Colonic mucosa (tissue), 4 donors: ENCODE measurements around the gene ACADM. TPM values are rescaled to one million over a fixed set of nuclear protein-coding genes. Genes with fewer than 3 reads are reported as not detected.

Experiments
- DNase-seq: peaks from one replicate; pipeline ENCODE4 v3.0.0-alpha.2; 2020
- H3K27ac ChIP-seq: fragments of 200-600 bp; one replicate; pipeline ENCODE4 v1.8.0; 2021
- H3K27me3 ChIP-seq: fragments of 200-600 bp; one replicate; pipeline ENCODE4 v1.8.0; 2021
- H3K36me3 ChIP-seq: fragments of 200-600 bp; one replicate; pipeline ENCODE4 v1.8.0; 2021
- H3K4me1 ChIP-seq: fragments of 200-600 bp; one replicate; pipeline ENCODE4 v1.8.0; 2021; ENCODE audit warnings: mild to moderate bottlenecking
- H3K4me3 ChIP-seq: fragments of 200-600 bp; one replicate; pipeline ENCODE4 v1.8.0; 2021
- H3K9ac ChIP-seq, 2 donors: one replicate each; pipeline ENCODE4 v1.7.0; 2013; ENCODE audit warnings: control low read depth in 2 of 2, low read depth in 2 of 2, low read length in 2 of 2
- H3K9me3 ChIP-seq: fragments of 200-600 bp; one replicate; pipeline ENCODE4 v1.8.0; 2021
- intact Hi-C: fragments of 100-400 bp; cut with DNase I; formaldehyde crosslinking; loops from one replicate; pipeline ENCODE4 v1.14.1; 2022
- total RNA-seq, 2 donors: library from RNA; stranded (reverse); fragmentation: NEBNext Ultra II Directional in 1 of 2; extraction: Animal tissue kit (Norgen Biotek cat#: 25700) in 1 of 2; gene quantifications; one replicate each; pipeline ENCODE4 v1.2.1, GENCODE V29; 2021
- TF ChIP-seq, protein P1 (sequence below): fragments of 200-600 bp; IDR thresholded peaks from one replicate; pipeline ENCODE4 v1.8.0; 2022; ENCODE audit warnings: antibody characterized with exemption, mild to moderate bottlenecking
- donor health status: healthy.
- donor health status: DM: no; HTN: no; CAD: no.
- donor health status: DM: no; HTN: no; CAD: no.

ACADM gene
- total RNA-seq, 2 donors from 2014 or later = 38.2 to 68.9 TPM

- Histone ChIP-seq H3K27ac (peak overlapping the region; percentile 84), H3K27me3 (no peaks in the 10 kb centered on the region), H3K9ac (no peak overlapping the region), H3K4me3 (peak overlapping the region; percentile 80), H3K36me3 (no peaks in the 10 kb centered on the region), H3K9me3 (no peaks in the 10 kb centered on the region), H3K4me1 (no peaks in the 10 kb centered on the region)
- intact Hi-C loops = loop anchor here (5.0 kb wide), 1 partner anchor 61 kb away; the partner anchor contains the start of gene RABGGTB
- TF ChIP-seq, protein P1, sequence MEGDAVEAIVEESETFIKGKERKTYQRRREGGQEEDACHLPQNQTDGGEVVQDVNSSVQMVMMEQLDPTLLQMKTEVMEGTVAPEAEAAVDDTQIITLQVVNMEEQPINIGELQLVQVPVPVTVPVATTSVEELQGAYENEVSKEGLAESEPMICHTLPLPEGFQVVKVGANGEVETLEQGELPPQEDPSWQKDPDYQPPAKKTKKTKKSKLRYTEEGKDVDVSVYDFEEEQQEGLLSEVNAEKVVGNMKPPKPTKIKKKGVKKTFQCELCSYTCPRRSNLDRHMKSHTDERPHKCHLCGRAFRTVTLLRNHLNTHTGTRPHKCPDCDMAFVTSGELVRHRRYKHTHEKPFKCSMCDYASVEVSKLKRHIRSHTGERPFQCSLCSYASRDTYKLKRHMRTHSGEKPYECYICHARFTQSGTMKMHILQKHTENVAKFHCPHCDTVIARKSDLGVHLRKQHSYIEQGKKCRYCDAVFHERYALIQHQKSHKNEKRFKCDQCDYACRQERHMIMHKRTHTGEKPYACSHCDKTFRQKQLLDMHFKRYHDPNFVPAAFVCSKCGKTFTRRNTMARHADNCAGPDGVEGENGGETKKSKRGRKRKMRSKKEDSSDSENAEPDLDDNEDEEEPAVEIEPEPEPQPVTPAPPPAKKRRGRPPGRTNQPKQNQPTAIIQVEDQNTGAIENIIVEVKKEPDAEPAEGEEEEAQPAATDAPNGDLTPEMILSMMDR = no peak
- peak; percentile 62 for DNase-seq
Observed at GRCh38 chr1:75725861-75726361, 1.4 kb downstream of the ACADM start.

- TF ChIP-seq, protein P1 = no peak
- H3K9ac ChIP-seq = no peak overlapping the region
- intact Hi-C loops = loop anchor here (5.0 kb wide), 1 partner anchor 60 kb away; the partner anchor contains the start of gene RABGGTB
Observed at GRCh38 chr1:75727571-75727970, 3.1 kb downstream of the ACADM start.

DNA sequence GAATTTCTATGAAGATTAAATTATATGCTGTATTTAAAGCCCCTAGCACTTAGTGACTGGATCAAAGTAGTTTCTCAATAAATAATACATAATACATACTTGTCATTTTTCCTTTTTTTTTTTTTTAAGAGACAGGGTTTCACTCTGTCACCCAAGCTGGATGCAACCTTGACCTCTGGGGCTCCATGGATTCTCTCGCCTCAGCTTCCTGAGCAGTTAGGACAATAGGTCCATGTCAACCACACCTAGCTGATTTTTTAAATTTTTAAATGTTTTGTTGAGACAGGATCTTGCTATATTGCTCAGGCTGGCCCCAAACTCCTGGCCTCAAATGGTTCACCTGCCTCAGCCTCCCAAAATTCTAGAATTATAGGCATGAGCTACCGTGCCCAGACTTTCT, 5.9 kb downstream of the ACADM start:
- no peak for DNase-seq
- intact Hi-C loops = no loop called here
- TF ChIP-seq, protein P1 = no peak

More at GRCh38 chr1:75727571-75727970, 3.1 kb downstream of the ACADM start:
- H3K9me3 ChIP-seq = no peaks in the 10 kb centered on the region
- H3K27me3 ChIP-seq = no peaks in the 10 kb centered on the region
- no peaks in the 10 kb centered on the region for H3K36me3 ChIP-seq
- no peak overlapping the region for H3K27ac ChIP-seq
- DNase-seq = no peak
- H3K4me3 ChIP-seq = no peak overlapping the region
- no peaks in the 10 kb centered on the region for H3K4me1 ChIP-seq

DNA sequence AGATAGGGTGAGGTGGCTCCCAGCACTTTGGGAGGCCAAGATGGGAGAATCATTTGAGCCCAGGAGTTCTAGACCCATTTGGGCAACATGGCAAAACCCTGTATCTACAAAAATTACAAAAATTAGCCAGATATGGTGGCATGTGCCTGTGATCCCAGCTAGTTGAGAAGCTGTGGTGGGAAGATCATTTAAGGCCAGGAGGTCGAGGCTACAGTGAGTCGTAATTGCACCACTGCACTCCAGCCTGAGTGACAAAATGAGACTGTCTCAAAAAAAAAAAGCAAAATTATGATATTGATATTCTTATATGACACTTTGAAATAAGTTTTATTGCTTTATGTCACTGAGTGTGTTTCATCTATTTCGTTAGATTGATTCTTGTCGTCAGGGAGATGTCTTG, 7.4 kb downstream of the ACADM start:
- Histone ChIP-seq H3K9me3 (no peaks in the 10 kb centered on the region), H3K9ac (no peak overlapping the region), H3K4me3 (no peak overlapping the region), H3K27me3 (no peaks in the 10 kb centered on the region), H3K36me3 (no peaks in the 10 kb centered on the region), H3K27ac (no peak overlapping the region), H3K4me1 (no peaks in the 10 kb centered on the region)
- TF ChIP-seq, protein P1 = no peak
- intact Hi-C loops = no loop called here
- no peak for DNase-seq

More for the DNA sequence above, 5.9 kb downstream of the ACADM start:
- no peaks in the 10 kb centered on the region for H3K27me3 ChIP-seq
- H3K9me3 ChIP-seq = no peaks in the 10 kb centered on the region
- H3K4me1 ChIP-seq = no peaks in the 10 kb centered on the region
- H3K27ac ChIP-seq = no peak overlapping the region
- no peak overlapping the region for H3K4me3 ChIP-seq
- H3K36me3 ChIP-seq = no peaks in the 10 kb centered on the region
- H3K9ac ChIP-seq = no peak overlapping the region

GRCh38 chr1:75732703-75733102, 8.2 kb downstream of the ACADM start:
- intact Hi-C loops = no loop called here
- Histone ChIP-seq H3K4me1 (no peaks in the 10 kb centered on the region), H3K27me3 (no peaks in the 10 kb centered on the region), H3K27ac (no peak overlapping the region), H3K9ac (no peak overlapping the region), H3K4me3 (no peak overlapping the region), H3K36me3 (no peaks in the 10 kb centered on the region), H3K9me3 (no peaks in the 10 kb centered on the region)
- no peak for DNase-seq
- TF ChIP-seq, protein P1 = no peak
